Breast epithelium (tissue), 3 donors: ENCODE data around the gene COX5B.
"Not testable (repeated sequence)": the region's sequence is repeated elsewhere in the genome, so short reads cannot be mapped to it uniquely, and the experiment has no call there.

ENCODE experiments used
- POLR2AphosphoS5 ChIP-seq, 3 donors: sonication (generic); formaldehyde crosslinking; IDR thresholded peaks; one replicate each; pipeline ENCODE4 v1.6.1; 2017; ENCODE audit warnings: antibody characterized with exemption in 3 of 3
- TF ChIP-seq, protein P1 (sequence below), 3 donors: fragments of 450-650 bp; IDR thresholded peaks; one replicate each; pipeline ENCODE4 v1.5.1; 2016 to 2017; ENCODE audit warnings: antibody characterized with exemption in 3 of 3, mild to moderate bottlenecking in 3 of 3, moderate library complexity in 3 of 3

DNA sequence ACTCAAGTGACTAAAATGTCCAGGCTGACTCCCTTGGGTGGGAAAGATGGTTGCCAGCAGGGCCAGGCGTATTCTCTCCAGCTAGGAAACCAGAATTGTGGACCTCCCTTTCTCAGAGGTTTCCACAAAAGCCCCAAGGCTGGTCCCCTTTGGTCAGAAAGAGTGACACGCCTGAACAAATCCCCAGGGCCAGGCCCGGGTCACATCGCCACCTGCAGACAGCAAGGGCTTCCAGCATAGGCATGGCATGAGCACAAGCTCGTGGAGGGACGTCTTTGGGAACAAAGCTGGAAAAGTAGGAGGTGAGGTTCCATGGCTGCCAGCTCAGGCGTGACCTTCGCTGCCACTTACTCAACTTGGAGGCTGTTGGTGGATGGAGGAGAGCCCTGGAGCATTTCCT is 40.8 kb upstream of the COX5B start:
- TF ChIP-seq, protein P1, sequence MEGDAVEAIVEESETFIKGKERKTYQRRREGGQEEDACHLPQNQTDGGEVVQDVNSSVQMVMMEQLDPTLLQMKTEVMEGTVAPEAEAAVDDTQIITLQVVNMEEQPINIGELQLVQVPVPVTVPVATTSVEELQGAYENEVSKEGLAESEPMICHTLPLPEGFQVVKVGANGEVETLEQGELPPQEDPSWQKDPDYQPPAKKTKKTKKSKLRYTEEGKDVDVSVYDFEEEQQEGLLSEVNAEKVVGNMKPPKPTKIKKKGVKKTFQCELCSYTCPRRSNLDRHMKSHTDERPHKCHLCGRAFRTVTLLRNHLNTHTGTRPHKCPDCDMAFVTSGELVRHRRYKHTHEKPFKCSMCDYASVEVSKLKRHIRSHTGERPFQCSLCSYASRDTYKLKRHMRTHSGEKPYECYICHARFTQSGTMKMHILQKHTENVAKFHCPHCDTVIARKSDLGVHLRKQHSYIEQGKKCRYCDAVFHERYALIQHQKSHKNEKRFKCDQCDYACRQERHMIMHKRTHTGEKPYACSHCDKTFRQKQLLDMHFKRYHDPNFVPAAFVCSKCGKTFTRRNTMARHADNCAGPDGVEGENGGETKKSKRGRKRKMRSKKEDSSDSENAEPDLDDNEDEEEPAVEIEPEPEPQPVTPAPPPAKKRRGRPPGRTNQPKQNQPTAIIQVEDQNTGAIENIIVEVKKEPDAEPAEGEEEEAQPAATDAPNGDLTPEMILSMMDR (IDR thresholded peaks at IDR 0.05): not testable (repeated sequence)
- TF ChIP-seq POLR2AphosphoS5 (IDR thresholded peaks at IDR 0.05): not testable (repeated sequence)
